ENCODE measurements around the gene SUCLG1.
"Not testable (repeated sequence)": the region's sequence is repeated elsewhere in the genome, so short reads cannot be mapped to it uniquely, and the experiment has no call there.

The SUCLG1 gene

DNA sequence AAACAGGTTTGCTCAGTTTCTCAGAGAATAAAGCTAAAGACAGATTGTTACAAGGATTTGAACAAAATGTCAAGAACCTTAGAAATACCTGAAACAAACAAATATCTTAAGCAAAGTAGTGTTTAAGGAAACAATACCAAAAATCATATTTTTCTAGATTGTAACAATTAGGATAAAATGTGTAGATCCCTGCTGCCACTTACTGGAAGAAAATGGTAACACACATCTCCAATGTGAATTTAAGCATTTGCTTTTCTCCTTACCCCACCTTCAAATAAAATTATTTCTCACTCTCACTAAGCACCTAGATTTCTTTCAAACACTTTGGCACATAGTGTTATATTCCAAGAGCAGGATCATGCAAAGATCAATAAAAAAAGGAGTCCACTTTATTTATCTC is 34.9 kb downstream of the SUCLG1 start:
- DNase-seq (ENCODE audit: low read depth in 1 of 2, low spot score in 1 of 2), result no peak

DNA sequence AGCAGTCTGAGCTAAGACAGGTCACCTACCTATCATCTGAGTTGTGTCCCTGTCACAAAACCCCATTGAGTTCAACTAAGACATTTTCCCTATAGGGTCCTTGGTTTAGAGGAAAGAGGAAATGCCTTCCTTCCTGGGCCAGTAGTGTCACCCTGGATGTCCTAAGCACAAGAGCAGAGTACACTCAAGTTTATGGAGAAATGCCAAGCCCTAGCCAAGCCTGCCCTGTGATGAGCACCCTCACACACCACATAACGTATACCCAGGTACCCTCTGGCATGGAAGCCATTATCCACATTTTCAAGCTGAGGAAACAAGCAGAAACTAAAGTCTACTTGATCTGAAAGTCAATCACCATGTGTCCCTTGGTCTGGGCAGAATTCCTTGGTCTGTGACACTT is 37.3 kb downstream of the SUCLG1 start:
- no peak for DNase-seq (ENCODE audit: low read depth in 1 of 2, low spot score in 1 of 2)

DNA sequence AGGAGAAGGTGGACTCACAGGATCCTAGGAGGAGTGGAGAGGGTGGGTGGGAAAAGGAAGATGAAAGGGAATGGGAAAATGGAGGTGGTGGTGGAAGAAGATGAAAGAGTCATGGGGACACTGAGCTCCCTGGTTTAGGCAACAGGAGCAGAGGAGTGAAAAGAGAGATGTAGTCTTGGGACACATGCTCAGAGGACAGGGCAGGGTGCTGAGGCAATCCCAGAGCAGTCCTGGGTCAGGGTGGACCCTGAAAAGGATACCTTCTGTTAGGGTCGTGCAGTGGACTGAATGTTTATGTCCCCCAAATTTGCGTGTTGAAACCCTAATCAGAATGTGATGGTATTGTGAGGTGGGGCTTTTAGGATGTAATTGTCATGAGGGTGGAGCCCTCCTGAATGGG is 37.9 kb downstream of the SUCLG1 start:
- DNase-seq (ENCODE audit: low read depth in 1 of 2, low spot score in 1 of 2), result no peak

DNA sequence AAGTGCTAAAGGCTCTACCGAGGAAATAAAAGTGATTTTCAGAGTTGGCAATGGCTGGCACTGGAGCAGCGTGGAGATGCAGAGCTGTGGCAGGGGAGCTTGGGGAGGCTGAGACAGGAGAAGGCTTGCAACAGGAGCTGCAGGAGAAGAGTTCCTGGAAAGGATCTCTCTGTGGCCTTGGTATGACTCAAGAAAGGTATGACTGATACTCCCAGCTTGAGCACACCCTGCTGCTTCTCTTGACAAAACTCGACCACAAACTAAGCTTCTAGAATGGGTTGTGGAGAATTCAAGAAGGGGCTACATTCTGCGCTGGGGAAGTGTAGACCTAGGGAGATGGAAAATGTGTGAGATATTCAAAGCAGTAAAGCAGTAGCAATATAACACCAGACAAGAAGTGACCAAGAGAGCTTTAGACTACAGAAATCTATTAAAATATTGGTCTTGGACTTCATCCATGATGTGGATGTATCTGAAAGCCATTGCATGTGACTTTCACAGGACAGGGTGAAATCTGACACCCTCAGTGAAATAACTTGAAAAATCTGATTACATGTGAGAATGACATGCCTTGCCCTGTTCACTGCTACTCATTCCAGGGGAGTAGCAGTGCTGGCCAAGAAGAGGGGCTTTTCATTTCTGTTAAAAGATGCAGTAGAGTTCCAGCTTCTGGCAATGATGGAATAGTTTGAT is 41.5 kb downstream of the SUCLG1 start:
- no peak for DNase-seq (ENCODE audit: low read depth in 1 of 2, low spot score in 1 of 2)

DNA sequence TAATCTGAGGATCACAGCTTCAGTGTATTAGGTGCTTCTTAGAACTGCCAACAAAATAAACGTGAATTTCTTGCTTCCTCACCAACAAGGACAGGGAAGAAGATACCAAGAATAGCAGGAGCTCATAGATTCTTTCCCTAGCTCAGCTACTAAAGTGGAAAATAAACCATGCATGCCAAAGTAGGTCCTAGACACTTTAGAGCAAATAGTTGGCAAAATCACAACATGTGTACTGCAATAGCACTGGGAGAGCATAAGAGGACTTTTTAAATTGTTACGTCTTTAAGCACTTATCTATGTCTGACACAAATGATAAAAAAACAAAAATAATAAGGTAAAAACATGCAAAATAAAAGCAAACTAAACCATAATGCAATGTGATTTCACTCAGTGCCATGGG is 49.5 kb downstream of the SUCLG1 start:
- DNase-seq (ENCODE audit: low read depth in 1 of 2, low spot score in 1 of 2), result no peak

DNA sequence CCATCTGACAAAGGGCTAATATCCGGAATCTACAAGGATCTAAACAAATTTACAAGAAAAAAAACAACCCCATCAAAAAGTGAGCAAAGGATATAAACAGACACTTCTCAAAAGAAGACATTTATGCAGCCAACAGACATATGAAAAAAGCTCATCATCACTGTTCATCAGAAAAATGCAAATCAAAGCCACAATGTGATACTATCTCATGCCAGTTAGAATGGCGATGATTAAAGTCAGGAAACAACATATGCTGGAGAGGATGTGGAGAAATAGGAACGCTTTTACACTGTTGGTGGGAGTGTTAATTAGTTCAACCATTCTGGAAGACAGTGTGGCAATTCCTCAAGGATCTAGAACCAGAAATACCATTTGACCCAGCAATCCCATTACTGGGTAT is 57.0 kb downstream of the SUCLG1 start:
- not testable (repeated sequence) for DNase-seq (ENCODE audit: low read depth in 1 of 2, low spot score in 1 of 2)

DNA sequence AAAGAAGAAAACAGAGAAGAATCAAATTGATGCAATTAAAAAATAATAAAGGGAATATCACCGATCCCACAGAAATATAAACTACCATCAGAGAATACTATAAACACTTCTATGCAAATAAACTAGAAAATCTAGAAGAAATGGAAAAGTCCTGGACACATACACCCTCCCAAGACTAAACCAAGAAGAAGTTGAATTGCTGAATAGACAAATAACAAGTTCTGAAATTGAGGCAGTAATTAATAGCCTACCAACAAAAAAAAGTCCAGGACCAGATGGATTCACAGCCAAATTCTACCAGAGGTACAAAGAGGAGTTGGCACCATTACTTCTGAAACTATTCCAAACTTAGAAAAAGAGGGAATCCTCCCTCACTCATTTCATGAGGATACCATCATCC is 59.2 kb downstream of the SUCLG1 start:
- not testable (repeated sequence) for DNase-seq (ENCODE audit: low read depth in 1 of 2, low spot score in 1 of 2)

DNA sequence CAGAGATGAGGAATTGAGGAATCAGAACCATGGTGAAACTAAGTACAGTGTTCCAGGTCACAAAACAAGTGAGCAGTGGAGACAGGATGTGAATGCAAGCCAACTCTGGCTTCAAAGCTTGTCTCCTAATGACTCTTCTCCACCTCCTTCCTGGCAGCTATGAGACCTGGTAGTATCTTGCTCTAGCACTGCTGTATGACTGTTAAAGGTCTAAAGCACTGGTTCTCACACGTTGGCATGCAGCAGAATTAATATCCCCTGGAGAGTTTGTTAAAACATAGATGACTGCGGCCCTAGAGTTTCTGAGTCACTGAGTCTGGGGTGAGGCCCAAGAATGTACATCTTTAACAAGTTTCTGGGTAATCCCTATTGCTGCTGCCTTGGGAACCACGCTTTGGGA is 63.3 kb downstream of the SUCLG1 start:
- no peak for DNase-seq (ENCODE audit: low read depth in 1 of 2, low spot score in 1 of 2)

DNA sequence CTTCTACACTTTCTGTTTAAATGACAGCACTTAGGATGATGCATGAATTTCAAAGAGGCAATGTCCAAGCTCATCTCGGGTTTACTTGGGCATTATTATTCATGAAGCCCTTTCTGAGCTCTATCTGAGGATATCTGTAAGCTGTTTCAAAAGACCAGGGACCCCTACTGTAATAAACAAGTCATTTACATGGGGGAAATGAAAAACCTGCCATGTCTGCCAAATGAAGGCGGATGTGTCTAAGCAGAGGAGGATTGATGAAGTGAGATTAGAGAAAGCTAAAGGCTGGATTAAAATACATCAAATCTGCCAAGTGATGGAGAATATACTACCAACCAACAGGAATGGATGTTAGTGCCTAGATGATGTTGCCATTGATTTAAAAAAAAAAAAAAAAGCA is 64.5 kb downstream of the SUCLG1 start:
- no peak for DNase-seq (ENCODE audit: low read depth in 1 of 2, low spot score in 1 of 2)

DNA sequence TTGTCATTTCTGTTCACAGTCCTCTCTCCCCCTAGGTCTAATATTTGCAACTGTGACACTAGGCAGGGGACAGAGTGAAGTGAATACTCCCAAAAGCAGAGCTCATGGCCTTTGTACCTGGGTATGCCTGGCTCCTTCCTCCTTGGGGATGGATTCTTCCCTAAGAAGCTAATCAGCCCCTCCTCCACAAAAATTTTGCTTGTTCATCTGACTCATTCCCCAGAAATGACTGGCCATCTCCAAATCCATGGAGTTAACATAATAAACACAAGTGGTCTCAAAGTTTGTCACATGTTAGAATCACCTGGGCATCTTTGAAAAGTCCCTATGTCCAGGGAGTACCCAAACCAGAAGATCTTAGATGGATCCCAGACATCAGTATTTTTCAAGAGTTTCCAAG is 65.3 kb downstream of the SUCLG1 start:
- DNase-seq (ENCODE audit: low read depth in 1 of 2, low spot score in 1 of 2), result no peak

DNA sequence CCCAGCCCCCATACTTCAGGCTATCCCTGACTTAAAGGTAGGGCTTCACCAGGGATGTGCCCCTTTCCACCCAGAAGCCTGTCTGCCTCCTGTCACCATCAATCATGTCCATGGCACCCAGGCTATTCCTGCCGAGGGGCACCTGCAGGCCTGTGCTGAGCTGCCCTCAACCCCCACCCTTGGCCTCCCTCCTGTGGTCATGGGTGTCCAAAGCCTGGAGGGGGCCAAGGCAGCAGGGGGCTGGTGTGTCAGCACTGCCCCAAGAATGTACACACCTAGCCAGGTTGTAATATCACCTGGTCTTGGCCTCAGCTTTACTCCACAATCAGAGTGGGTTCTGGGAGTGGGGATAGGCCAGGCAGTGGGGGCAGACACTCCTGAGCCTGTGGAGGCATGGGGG is 69.3 kb downstream of the SUCLG1 start:
- DNase-seq (ENCODE audit: low read depth in 1 of 2, low spot score in 1 of 2), result no peak

DNA sequence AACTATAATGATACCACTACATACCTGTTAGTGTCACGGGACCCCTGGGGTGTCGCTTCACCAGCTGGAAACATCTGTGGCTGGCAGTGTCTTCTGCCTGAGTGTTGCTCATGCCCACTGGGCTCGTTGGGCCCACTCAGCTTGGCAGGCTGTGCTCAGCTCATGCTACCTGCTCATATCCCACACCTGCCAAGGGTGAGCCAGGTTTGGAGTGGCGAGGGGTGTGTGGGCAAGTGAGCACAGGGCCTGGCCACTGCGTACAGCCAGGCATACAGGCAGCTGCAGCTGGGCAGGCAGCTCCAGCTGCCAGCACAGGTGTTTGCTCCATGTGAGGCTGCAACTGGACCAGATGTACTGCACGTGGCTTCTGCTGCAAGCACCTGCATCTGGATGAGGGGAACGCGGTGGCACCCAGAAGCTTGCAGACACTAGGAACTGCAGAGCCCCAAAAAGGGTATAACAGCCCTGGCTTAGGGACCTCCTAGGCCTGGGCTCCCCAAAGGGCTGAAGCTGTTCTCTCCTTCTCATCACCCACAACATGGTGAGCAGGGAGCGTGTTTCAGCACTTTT is 70.1 kb downstream of the SUCLG1 start:
- DNase-seq (ENCODE audit: low read depth in 1 of 2, low spot score in 1 of 2), result no peak

DNA sequence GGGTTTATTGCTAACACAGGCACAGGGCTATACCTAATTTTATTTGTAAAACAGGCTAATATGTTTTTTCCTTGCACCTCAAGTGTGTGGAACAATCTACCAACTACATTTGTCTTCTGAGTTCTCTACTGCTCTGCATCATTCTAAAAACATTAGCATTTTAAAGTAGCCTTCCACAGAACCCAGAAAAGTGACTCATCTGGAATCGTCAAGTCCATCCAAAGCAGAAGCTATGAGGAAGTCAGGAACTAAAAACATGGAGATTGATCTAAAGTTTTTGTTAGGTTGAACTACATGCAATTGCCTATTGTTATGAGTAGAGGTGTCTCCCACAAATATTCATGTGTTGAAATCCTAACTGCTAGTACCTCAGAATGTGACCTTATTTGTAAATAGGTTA is 70.9 kb downstream of the SUCLG1 start:
- DNase-seq (ENCODE audit: low read depth in 1 of 2, low spot score in 1 of 2), result no peak

DNA sequence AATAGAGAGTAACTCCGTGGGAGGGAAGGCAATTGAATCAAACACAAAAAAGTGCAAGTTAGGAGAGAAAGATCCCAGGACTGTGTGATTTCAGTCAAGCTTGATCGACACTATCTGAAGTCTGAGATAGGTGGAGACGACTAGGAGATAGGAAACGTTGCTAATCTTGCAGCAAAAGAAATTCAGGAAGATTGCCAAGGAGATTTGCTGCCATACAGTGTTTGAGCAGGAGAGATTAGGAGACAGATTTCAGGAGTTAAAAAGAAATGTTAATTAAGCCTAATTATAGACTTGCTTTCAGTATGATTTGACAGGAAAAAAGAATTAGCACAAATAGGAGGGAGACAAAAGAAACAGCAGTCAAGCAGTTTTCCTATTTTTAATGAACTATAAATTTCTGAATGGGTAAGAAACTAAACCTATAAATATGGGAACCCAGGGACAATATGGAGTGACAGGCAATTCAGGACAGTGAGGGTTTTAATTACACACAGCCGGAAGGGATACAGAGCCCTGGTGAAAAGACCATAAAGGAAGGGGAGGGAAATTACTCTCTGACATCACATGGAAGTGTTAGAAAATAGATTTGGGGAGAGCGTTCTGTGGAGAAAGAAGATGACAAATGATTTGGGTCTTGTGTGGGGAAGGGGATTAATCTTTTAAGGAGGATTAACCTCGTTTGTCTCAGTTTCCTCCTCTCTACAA is 72.6 kb downstream of the SUCLG1 start:
- DNase-seq (ENCODE audit: low read depth in 1 of 2, low spot score in 1 of 2), result no peak

DNA sequence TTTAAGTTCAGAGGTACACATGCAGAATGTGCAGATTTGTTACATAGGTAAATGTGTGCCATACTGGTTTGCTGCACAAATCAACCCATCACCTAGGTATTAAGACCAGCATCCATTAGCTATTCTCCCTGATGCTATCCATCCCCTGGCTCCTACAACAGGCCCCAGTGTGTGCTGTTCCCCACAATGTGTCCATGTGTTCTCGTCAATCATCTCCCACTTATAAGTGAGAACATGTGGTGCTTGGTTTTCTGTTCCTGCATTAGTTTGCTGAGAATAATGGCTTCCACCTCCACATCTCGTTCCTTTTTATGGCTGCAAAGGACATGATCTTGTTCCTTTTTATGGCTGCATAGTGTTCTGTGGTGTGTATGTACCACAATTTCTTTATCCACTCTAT is 75.8 kb downstream of the SUCLG1 start:
- DNase-seq (ENCODE audit: low read depth in 1 of 2, low spot score in 1 of 2), result no peak

DNA sequence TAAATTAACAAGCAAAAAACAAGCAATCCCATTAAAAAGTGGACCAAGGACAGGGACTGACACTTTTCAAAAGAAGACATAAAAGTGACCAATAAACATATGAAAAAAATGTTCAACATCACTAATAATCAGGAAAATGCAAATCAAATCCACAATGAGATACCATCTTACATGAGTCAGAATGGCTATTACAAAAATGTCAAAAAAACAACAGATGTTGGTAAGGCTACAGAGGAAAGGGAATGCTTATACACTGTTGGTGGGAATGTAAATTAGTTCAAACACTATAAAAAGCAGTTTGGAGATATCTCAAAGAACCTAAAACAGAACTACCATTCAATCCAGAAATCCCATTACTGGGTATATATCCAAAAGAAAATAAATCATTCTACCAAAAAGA is 78.2 kb downstream of the SUCLG1 start:
- DNase-seq (ENCODE audit: low read depth in 1 of 2, low spot score in 1 of 2), result no peak

DNA sequence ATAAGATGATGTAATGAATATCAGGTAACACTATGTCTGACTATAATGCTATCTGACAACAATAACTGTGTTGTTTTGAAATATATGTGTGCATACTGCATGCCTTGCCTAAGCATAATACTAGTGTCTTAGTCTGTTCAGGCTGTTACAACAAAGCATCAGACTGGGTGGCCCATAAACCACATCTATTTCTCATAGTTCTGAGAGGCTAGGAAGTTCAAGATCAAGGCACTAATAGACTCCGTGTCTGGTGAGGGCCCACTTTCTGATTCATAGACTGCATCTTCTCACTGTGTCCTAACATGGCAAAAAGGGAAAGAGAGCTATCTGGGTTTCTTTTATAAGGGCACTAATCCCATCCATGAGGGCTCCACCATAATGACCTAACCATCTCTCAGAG is 80.1 kb downstream of the SUCLG1 start:
- no peak for DNase-seq (ENCODE audit: low read depth in 1 of 2, low spot score in 1 of 2)

DNA sequence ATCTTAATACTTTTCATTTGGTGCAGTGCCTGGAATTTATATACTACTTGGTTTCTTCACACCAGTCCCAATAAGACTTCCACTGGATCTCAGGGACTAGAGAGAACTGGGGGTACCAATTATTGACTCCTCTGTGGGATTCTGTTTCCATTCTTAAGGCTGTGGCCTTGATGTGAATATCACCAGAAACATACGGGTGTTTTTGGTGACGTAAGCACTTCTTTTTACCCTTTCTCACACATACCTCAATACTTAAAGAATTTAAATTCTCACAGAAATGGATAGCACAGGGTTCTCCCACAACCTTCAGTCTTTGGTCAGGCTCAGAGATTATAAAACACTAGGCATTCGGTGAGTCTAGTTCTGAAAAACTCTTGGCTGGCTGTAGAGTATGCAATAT is 84.1 kb downstream of the SUCLG1 start:
- no peak for DNase-seq (ENCODE audit: low read depth in 1 of 2, low spot score in 1 of 2)

DNA sequence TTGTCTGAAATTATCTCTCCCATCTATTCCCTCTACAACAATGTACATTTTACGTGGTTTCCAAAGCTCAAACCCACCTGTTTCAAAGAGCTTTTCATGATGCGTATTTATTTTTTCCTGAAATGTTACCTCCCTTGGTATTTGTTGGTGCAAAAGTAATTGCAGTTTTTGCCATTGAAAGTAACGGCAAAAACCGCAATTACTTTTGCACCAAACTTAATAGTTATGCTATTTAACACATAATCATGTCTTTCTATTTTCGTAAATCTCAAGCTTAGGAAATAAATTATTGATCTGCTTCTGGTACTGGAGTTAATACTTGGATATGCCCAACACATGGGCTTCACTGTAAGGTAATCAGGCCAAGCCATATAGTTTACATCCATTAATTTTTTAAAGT is 85.2 kb downstream of the SUCLG1 start:
- no peak for DNase-seq (ENCODE audit: low read depth in 1 of 2, low spot score in 1 of 2)

Measured in activated CD4-positive, alpha-beta T cell treated with anti-CD3 and anti-CD28 coated beads, Interleukin-2, amount 50 U/mL, for 24 hours (primary cell).